HepG2 (cell line): ENCODE measurements around the gene FAF2. TPM values are rescaled to one million over a fixed set of nuclear protein-coding genes. Genes with fewer than 3 reads are reported as not detected.

ENCODE experiments used
- CREM ChIP-seq, 2 experiments: sonication (generic) in 1 of 2; formaldehyde crosslinking in 1 of 2; IDR thresholded peaks; 2 replicates each; pipeline versions ENCODE4 v1.4.0 to v1.6.1; 2016 to 2020; ENCODE audit warnings: antibody characterized with exemption in 1 of 2, mild to moderate bottlenecking in 1 of 2, missing genetic modification reagents in 1 of 2
- FIP1L1 ChIP-seq: fragments of 200-400 bp; formaldehyde crosslinking; IDR thresholded peaks from 2 replicates; pipeline ENCODE4 v1.6.1; 2018; ENCODE audit warnings: low read depth, mild to moderate bottlenecking, low read length, moderate library complexity, borderline replicate concordance; ENCODE audit not compliant: insufficient read depth
- GTF3A ChIP-seq: sonication (generic); formaldehyde crosslinking; conservative IDR thresholded peaks from 2 replicates; pipeline ENCODE4 v1.4.0; 2020; ENCODE audit warnings: mild to moderate bottlenecking, missing genetic modification reagents
- HES4 ChIP-seq: sonication (generic); formaldehyde crosslinking; IDR thresholded peaks from 2 replicates; pipeline ENCODE4 v1.9.0; 2021; ENCODE audit warnings: mild to moderate bottlenecking, missing genetic modification reagents, borderline replicate concordance
- HNRNPUL1 ChIP-seq: fragments of 200-400 bp; formaldehyde crosslinking; IDR thresholded peaks from 2 replicates; pipeline ENCODE4 v1.6.1; 2017; ENCODE audit warnings: low read depth, mild to moderate bottlenecking, low read length, moderate library complexity
- MEIS2 ChIP-seq: sonication (generic); formaldehyde crosslinking; IDR thresholded peaks from 2 replicates; pipeline ENCODE4 v1.9.0; 2021; ENCODE audit warnings: mild to moderate bottlenecking, missing genetic modification reagents
- PHF20 ChIP-seq: sonication (generic); formaldehyde crosslinking; IDR thresholded peaks from 2 replicates; pipeline ENCODE4 v1.5.0; 2020; ENCODE audit warnings: mild to moderate bottlenecking, missing genetic modification reagents
- POLR2G ChIP-seq: fragments of 200-400 bp; formaldehyde crosslinking; IDR thresholded peaks from 2 replicates; pipeline ENCODE4 v1.6.1; 2018; ENCODE audit warnings: mild to moderate bottlenecking, low read depth, low read length, moderate library complexity
- PPARG ChIP-seq: conservative IDR thresholded peaks from 2 replicates; pipeline ENCODE4 v1.6.1; 2016; ENCODE audit warnings: missing biosample characterization, missing genetic modification reagents
- RFXANK ChIP-seq: IDR thresholded peaks from 2 replicates; pipeline ENCODE4 v1.6.1; 2016
- RFXAP ChIP-seq: sonication (generic); formaldehyde crosslinking; IDR thresholded peaks from 2 replicates; pipeline ENCODE4 v1.4.0; 2020; ENCODE audit warnings: missing genetic modification reagents, borderline replicate concordance
- SIX4 ChIP-seq: sonication (generic); formaldehyde crosslinking; IDR thresholded peaks from 2 replicates; pipeline ENCODE4 v1.4.0; 2020; ENCODE audit warnings: missing genetic modification reagents
- ZNF20 ChIP-seq: sonication (generic); formaldehyde crosslinking; IDR thresholded peaks from 2 replicates; pipeline ENCODE4 v1.4.0; 2020; ENCODE audit warnings: mild to moderate bottlenecking, moderate library complexity, missing genetic modification reagents
- ZNF607 ChIP-seq: sonication (generic); formaldehyde crosslinking; IDR thresholded peaks from 2 replicates; pipeline ENCODE4 v1.5.1; 2020; ENCODE audit warnings: missing genetic modification reagents, mild to moderate bottlenecking, borderline replicate concordance
- polyA plus RNA-seq, 8 experiments: library from polyadenylated mRNA; depleted of rRNA in 3 of 8; stranded (reverse) in 7 of 8; unstranded in 1 of 8; fragments of >200 nt; fragmentation: Illumina TruSeq in 4 of 8; extraction: Trizol in 4 of 8; gene quantifications; 2 replicates each; pipeline versions ENCODE4 v1.2.1 to v1.2.3, GENCODE V29; 2011 to 2016; ENCODE audit warnings: low read depth in 4 of 8, missing spikeins in 1 of 8, mixed read lengths in 1 of 8; ENCODE audit not compliant: insufficient read depth in 1 of 8
- total RNA-seq, 5 experiments: library from RNA; depleted of rRNA; stranded (reverse); fragments of >200 nt; fragmentation: Illumina TruSeq; extraction: Trizol; gene quantifications; 2 replicates each; pipeline ENCODE4 v1.2.3, GENCODE V29; 2016; ENCODE audit warnings: low read depth in 1 of 5
- TF ChIP-seq, protein P1 (sequence below): sonication (generic); formaldehyde crosslinking; IDR thresholded peaks from 2 replicates; pipeline ENCODE4 v1.5.0; 2020; ENCODE audit warnings: mild to moderate bottlenecking, missing genetic modification reagents, borderline replicate concordance
- TF ChIP-seq, protein P2 (sequence below): sonication (generic); formaldehyde crosslinking; IDR thresholded peaks from 2 replicates; pipeline ENCODE4 v1.8.1; 2022; ENCODE audit warnings: mild to moderate bottlenecking, missing genetic modification reagents
- TF ChIP-seq, protein P3 (sequence below): sonication (generic); formaldehyde crosslinking; IDR thresholded peaks from 2 replicates; pipeline ENCODE4 v1.4.0; 2020; ENCODE audit warnings: low read depth, mild to moderate bottlenecking, missing genetic modification reagents
- TF ChIP-seq, protein P4 (sequence below): sonication (generic); formaldehyde crosslinking; IDR thresholded peaks from 2 replicates; pipeline ENCODE4 v1.4.0; 2020; ENCODE audit warnings: mild to moderate bottlenecking, missing genetic modification reagents
- TF ChIP-seq, protein P5 (sequence below): sonication (generic); formaldehyde crosslinking; IDR thresholded peaks from 2 replicates; pipeline ENCODE4 v1.5.0; 2020; ENCODE audit warnings: missing genetic modification reagents

Gene FAF2
- total and polyA plus RNA-seq, 2 of the 13 experiments (the other 11 are each of a cell fraction or from before 2014, with no cell fraction given) = 27.8 to 34.3 TPM

DNA sequence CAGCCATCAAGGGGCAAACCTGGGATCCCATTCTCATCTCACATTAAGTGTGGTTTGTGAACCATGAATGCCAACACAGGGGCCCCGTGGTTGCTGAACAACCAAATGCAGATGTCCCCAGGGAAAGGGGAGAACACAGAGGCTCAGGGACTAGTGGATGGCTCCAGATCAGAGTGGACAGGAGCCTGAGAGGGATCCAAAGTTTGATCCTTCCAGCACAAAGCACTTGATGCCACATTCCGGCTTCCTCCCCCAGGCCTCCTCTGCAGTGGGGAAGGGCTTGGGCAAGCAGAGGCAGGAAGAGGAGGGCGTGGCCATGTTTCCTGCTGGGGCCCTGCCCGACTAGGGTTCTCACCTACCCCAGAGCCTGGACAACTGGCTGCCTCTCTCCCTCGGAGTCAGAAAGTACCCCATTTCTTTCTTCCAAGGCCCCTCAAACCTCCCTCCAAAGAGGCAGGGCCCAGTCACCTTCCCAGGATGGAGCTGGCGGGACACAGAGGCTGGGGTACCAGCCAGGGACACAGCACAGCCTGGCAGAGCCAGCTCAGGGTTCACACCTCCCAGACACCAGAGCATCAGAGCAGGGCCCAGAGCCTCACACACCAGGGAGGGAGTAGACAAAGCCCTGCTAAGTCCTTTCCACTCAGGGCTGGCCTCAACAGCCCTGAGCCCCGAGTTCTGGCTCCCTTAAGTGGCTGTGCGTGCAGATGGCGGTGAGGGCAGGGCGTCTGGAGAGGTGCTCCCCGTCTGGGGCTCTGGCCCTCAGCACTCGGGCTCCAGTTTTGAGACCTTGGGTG, 93.4 kb downstream of the FAF2 start (continued):
- TF ChIP-seq, protein P1, sequence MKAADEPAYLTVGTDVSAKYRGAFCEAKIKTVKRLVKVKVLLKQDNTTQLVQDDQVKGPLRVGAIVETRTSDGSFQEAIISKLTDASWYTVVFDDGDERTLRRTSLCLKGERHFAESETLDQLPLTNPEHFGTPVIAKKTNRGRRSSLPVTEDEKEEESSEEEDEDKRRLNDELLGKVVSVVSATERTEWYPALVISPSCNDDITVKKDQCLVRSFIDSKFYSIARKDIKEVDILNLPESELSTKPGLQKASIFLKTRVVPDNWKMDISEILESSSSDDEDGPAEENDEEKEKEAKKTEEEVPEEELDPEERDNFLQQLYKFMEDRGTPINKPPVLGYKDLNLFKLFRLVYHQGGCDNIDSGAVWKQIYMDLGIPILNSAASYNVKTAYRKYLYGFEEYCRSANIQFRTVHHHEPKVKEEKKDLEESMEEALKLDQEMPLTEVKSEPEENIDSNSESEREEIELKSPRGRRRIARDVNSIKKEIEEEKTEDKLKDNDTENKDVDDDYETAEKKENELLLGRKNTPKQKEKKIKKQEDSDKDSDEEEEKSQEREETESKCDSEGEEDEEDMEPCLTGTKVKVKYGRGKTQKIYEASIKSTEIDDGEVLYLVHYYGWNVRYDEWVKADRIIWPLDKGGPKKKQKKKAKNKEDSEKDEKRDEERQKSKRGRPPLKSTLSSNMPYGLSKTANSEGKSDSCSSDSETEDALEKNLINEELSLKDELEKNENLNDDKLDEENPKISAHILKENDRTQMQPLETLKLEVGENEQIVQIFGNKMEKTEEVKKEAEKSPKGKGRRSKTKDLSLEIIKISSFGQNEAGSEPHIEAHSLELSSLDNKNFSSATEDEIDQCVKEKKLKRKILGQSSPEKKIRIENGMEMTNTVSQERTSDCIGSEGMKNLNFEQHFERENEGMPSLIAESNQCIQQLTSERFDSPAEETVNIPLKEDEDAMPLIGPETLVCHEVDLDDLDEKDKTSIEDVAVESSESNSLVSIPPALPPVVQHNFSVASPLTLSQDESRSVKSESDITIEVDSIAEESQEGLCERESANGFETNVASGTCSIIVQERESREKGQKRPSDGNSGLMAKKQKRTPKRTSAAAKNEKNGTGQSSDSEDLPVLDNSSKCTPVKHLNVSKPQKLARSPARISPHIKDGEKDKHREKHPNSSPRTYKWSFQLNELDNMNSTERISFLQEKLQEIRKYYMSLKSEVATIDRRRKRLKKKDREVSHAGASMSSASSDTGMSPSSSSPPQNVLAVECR (CRISPR knock-in tag) = no peak; the same call in 1 of the 2 replicates
- no peak for TF ChIP-seq CREM (IDR thresholded peaks at IDR 0.05)
- TF ChIP-seq CREM (CRISPR knock-in tag; IDR thresholded peaks at IDR 0.05) = no peak
- TF ChIP-seq RFXANK (CRISPR knock-in tag) = no peak
- no peak for TF ChIP-seq ZNF607 (CRISPR knock-in tag)
- TF ChIP-seq ZNF20 (CRISPR knock-in tag) = no peak
- peak; percentile 48 for TF ChIP-seq POLR2G
- TF ChIP-seq, protein P2, sequence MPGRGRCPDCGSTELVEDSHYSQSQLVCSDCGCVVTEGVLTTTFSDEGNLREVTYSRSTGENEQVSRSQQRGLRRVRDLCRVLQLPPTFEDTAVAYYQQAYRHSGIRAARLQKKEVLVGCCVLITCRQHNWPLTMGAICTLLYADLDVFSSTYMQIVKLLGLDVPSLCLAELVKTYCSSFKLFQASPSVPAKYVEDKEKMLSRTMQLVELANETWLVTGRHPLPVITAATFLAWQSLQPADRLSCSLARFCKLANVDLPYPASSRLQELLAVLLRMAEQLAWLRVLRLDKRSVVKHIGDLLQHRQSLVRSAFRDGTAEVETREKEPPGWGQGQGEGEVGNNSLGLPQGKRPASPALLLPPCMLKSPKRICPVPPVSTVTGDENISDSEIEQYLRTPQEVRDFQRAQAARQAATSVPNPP (CRISPR knock-in tag) = no peak
- TF ChIP-seq PPARG (CRISPR knock-in tag) = no peak
- TF ChIP-seq GTF3A = no peak
- no peak; the same call in 1 of the 2 replicates for TF ChIP-seq MEIS2 (CRISPR knock-in tag)
- TF ChIP-seq, protein P3, sequence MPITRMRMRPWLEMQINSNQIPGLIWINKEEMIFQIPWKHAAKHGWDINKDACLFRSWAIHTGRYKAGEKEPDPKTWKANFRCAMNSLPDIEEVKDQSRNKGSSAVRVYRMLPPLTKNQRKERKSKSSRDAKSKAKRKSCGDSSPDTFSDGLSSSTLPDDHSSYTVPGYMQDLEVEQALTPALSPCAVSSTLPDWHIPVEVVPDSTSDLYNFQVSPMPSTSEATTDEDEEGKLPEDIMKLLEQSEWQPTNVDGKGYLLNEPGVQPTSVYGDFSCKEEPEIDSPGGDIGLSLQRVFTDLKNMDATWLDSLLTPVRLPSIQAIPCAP (CRISPR knock-in tag) = no peak
- no peak for TF ChIP-seq PHF20 (CRISPR knock-in tag)
- TF ChIP-seq, protein P4, sequence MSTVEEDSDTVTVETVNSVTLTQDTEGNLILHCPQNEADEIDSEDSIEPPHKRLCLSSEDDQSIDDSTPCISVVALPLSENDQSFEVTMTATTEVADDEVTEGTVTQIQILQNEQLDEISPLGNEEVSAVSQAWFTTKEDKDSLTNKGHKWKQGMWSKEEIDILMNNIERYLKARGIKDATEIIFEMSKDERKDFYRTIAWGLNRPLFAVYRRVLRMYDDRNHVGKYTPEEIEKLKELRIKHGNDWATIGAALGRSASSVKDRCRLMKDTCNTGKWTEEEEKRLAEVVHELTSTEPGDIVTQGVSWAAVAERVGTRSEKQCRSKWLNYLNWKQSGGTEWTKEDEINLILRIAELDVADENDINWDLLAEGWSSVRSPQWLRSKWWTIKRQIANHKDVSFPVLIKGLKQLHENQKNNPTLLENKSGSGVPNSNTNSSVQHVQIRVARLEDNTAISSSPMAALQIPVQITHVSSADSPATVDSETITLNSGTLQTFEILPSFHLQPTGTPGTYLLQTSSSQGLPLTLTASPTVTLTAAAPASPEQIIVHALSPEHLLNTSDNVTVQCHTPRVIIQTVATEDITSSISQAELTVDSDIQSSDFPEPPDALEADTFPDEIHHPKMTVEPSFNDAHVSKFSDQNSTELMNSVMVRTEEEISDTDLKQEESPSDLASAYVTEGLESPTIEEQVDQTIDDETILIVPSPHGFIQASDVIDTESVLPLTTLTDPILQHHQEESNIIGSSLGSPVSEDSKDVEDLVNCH (CRISPR knock-in tag) = no peak
- TF ChIP-seq FIP1L1 = no peak
- no peak for TF ChIP-seq HES4 (CRISPR knock-in tag)
- no peak for TF ChIP-seq HNRNPUL1
- 0 out of 2 replicates have a peak, but pooled peaks have one; percentile 47 for TF ChIP-seq RFXAP (CRISPR knock-in tag)
- TF ChIP-seq, protein P5, sequence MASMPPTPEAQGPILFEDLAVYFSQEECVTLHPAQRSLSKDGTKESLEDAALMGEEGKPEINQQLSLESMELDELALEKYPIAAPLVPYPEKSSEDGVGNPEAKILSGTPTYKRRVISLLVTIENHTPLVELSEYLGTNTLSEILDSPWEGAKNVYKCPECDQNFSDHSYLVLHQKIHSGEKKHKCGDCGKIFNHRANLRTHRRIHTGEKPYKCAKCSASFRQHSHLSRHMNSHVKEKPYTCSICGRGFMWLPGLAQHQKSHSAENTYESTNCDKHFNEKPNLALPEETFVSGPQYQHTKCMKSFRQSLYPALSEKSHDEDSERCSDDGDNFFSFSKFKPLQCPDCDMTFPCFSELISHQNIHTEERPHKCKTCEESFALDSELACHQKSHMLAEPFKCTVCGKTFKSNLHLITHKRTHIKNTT (CRISPR knock-in tag) = no peak
- no peak for TF ChIP-seq SIX4
